DND-41 (cell line): ENCODE data around the gene IRGC.

Source experiments
- CTCF ChIP-seq: IDR thresholded peaks from 2 replicates; pipeline ENCODE4 v1.5.1; 2012; ENCODE audit warnings: borderline replicate concordance, low read length, moderate library complexity, mild to moderate bottlenecking; ENCODE audit not compliant: poor library complexity, severe bottlenecking; ENCODE audit errors: extremely low read depth
- EZH2 ChIP-seq: IDR thresholded peaks from 3 replicates; pipeline ENCODE4 v1.6.1; 2012; ENCODE audit warnings: borderline replicate concordance, low read depth, mild to moderate bottlenecking, moderate library complexity, low read length, inconsistent platforms; ENCODE audit not compliant: severe bottlenecking

GRCh38 chr19:43683905-43684304, 32.0 kb upstream of the IRGC start:
- TF ChIP-seq CTCF (no peak), EZH2 (no peak)
